ENCODE measurements around the gene CCDC80. TPM values are rescaled to one million over a fixed set of nuclear protein-coding genes. Genes with fewer than 3 reads are reported as not detected.

Gene CCDC80
- total RNA-seq, 1 donor from 2014 or later, result 0.86 TPM

DNA sequence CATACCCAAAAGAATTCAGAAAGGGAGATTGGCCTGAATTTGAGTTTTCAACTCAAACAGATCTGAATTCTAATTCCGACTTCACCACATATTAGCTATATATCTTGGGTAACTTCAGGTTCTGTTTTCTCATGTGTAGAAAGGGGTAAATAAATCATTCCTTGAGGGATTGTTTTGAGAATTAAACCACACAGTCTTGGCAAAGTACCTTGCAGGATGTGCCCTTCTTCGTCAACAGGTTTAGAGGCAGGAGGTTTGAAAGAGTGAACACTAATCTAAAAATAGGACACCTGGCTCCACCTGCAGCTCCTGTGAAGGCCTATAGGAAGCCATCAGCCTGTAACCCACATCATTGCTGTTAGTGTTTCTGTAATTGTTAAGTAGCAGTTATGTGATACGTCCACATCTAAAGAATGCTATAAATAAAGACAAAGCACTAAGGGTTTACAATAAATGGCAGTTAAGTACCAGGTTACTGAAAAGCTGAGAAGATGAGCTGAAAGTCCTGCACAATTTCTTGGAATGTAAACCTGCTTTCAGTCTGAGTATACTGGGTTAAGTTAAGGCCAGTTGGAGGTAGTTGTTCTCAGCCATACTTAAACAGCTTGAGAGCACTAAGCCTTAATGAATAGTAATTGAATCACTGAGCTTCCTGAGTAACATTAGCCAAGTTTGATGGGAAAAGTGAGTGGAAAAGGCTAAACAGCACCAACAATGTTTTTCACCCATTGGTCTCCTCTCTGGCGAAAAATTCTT lies 6.0 kb downstream of the CCDC80 start:
- no peak for DNase-seq
- Mint-ChIP-seq H3K36me3 (ENCODE audit: unreplicated experiment) (peaks cover 3% of the 10 kb centered on the region), H3K27ac (ENCODE audit: unreplicated experiment) (no peak overlapping the region), H3K4me1 (ENCODE audit: low read depth, unreplicated experiment) (peaks cover 10% of the 10 kb centered on the region), H3K27me3 (ENCODE audit: unreplicated experiment) (peaks cover 4% of the 10 kb centered on the region), H3K9me3 (ENCODE audit: unreplicated experiment) (no peaks in the 10 kb centered on the region), H3K4me3 (ENCODE audit: unreplicated experiment) (no peak overlapping the region)
- TF ChIP-seq, protein P1, sequence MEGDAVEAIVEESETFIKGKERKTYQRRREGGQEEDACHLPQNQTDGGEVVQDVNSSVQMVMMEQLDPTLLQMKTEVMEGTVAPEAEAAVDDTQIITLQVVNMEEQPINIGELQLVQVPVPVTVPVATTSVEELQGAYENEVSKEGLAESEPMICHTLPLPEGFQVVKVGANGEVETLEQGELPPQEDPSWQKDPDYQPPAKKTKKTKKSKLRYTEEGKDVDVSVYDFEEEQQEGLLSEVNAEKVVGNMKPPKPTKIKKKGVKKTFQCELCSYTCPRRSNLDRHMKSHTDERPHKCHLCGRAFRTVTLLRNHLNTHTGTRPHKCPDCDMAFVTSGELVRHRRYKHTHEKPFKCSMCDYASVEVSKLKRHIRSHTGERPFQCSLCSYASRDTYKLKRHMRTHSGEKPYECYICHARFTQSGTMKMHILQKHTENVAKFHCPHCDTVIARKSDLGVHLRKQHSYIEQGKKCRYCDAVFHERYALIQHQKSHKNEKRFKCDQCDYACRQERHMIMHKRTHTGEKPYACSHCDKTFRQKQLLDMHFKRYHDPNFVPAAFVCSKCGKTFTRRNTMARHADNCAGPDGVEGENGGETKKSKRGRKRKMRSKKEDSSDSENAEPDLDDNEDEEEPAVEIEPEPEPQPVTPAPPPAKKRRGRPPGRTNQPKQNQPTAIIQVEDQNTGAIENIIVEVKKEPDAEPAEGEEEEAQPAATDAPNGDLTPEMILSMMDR (IDR thresholded peaks at IDR 0.05; ENCODE audit: partially characterized antibody, unreplicated experiment), result no peak

DNA sequence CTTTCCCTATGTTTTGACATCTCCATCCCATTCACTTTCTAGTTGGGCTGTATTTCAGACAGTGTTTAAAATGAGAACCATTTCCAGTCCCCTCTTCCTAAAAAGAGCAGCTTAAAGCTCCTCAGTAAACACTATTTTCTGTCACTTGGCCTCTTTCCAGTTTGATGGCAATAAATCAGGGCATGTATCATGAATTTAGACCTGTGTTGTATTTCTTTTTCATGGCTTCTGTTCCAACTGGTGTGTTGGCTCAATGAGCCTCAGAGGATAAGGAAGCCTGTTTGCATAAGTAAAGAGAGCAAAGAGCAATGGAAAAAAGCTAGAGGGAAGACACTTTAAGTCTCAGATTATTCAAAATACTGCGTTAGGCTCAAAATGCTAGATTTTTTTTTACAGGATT lies 7.2 kb downstream of the CCDC80 start:
- peaks cover 3% of the 10 kb centered on the region for H3K36me3 Mint-ChIP-seq (ENCODE audit: unreplicated experiment)
- H3K4me1 Mint-ChIP-seq (ENCODE audit: low read depth, unreplicated experiment), result peaks cover 17% of the 10 kb centered on the region
- no peaks in the 10 kb centered on the region for H3K9me3 Mint-ChIP-seq (ENCODE audit: unreplicated experiment)
- H3K27ac Mint-ChIP-seq (ENCODE audit: unreplicated experiment), result no peak overlapping the region
- no peak for DNase-seq
- TF ChIP-seq, protein P1 (IDR thresholded peaks at IDR 0.05; ENCODE audit: partially characterized antibody, unreplicated experiment), result no peak
- no peak overlapping the region for H3K4me3 Mint-ChIP-seq (ENCODE audit: unreplicated experiment)
- peaks cover 4% of the 10 kb centered on the region for H3K27me3 Mint-ChIP-seq (ENCODE audit: unreplicated experiment)

DNA sequence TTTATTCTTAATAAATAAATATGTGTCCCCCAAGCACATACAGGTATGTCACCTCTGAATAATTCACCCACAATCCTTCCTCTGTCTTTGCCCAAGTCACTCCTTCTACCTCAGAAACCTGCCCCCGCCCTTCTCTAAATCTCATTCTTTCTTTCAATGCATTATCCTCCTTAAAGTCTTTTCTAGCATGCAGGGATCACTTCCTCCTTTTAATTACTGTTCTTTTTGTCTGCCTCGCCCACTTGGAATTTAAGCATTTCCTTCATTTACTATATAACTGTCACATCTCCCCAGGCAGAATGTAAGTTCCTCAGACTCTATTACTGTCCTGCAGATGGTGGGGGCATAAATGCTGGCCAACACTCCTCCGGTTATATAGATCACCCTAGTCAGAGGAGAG lies 7.8 kb downstream of the CCDC80 start:
- Mint-ChIP-seq H3K9me3 (ENCODE audit: unreplicated experiment) (no peaks in the 10 kb centered on the region), H3K4me3 (ENCODE audit: unreplicated experiment) (no peak overlapping the region), H3K27ac (ENCODE audit: unreplicated experiment) (no peak overlapping the region), H3K27me3 (ENCODE audit: unreplicated experiment) (peaks cover 4% of the 10 kb centered on the region), H3K4me1 (ENCODE audit: low read depth, unreplicated experiment) (peaks cover 20% of the 10 kb centered on the region), H3K36me3 (ENCODE audit: unreplicated experiment) (peaks cover 3% of the 10 kb centered on the region)
- TF ChIP-seq, protein P1 (IDR thresholded peaks at IDR 0.05; ENCODE audit: partially characterized antibody, unreplicated experiment), result no peak
- no peak for DNase-seq

DNA sequence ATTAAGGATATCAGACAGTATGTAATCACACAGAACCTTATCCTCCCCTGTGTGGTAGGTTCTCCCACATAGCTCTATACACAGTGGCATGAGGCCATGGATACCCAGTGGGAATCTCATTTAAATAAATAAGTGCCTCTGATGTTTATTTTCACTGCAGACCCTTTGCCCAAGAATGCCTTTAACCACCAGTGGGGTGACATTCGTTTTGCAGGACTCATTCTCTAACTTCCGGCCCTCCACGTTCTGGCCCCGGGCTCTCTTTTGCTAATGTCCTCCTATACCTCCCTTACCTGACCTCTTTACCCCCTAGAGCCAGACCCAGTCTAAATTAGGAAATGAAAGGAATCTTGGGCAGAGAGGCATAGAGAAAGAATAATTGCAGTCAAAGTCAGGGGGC lies 8.3 kb downstream of the CCDC80 start:
- Mint-ChIP-seq H3K9me3 (ENCODE audit: unreplicated experiment) (no peaks in the 10 kb centered on the region), H3K4me3 (ENCODE audit: unreplicated experiment) (no peak overlapping the region), H3K4me1 (ENCODE audit: low read depth, unreplicated experiment) (peaks cover 22% of the 10 kb centered on the region), H3K36me3 (ENCODE audit: unreplicated experiment) (peaks cover 3% of the 10 kb centered on the region), H3K27ac (ENCODE audit: unreplicated experiment) (no peak overlapping the region), H3K27me3 (ENCODE audit: unreplicated experiment) (peaks cover 4% of the 10 kb centered on the region)
- DNase-seq, result no peak
- TF ChIP-seq, protein P1 (IDR thresholded peaks at IDR 0.05; ENCODE audit: partially characterized antibody, unreplicated experiment), result no peak

DNA sequence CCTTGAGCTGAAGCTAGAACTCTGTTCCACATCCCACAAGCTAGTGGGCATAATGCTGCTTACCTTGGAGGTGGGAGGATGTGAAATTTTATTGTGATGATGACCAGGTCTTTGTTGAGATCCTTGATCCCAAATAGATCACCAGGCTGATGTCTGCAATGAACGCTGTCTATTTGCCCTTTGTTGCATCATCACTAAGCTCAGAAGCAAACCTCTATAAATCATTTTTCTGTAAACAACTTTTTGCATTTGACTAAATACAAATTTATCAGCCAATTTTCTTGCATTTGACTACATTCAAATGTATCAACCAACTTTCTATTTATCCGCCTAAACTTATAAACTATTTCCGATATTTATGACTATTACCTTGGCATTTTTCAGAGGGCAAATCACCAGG lies 9.7 kb downstream of the CCDC80 start:
- Mint-ChIP-seq H3K4me3 (ENCODE audit: unreplicated experiment) (no peak overlapping the region), H3K27me3 (ENCODE audit: unreplicated experiment) (peaks cover 3% of the 10 kb centered on the region), H3K9me3 (ENCODE audit: unreplicated experiment) (no peaks in the 10 kb centered on the region), H3K36me3 (ENCODE audit: unreplicated experiment) (no peaks in the 10 kb centered on the region), H3K27ac (ENCODE audit: unreplicated experiment) (no peak overlapping the region), H3K4me1 (ENCODE audit: low read depth, unreplicated experiment) (peaks cover 21% of the 10 kb centered on the region)
- TF ChIP-seq, protein P1 (IDR thresholded peaks at IDR 0.05; ENCODE audit: partially characterized antibody, unreplicated experiment), result no peak
- no peak for DNase-seq
